GM18907 (cell line): ENCODE measurements around the gene TCF21.
"Not testable (repeated sequence)": the region's sequence is repeated elsewhere in the genome, so short reads cannot be mapped to it uniquely, and the experiment has no call there.

ENCODE experiments used
- ATAC-seq: cut with Tn5 transposase; IDR thresholded peaks from one replicate; pipeline ENCODE4 v1.9.1; 2021; ENCODE audit warnings: mild to moderate bottlenecking, moderate library complexity; ENCODE audit not compliant: unreplicated experiment

The TCF21 gene

DNA sequence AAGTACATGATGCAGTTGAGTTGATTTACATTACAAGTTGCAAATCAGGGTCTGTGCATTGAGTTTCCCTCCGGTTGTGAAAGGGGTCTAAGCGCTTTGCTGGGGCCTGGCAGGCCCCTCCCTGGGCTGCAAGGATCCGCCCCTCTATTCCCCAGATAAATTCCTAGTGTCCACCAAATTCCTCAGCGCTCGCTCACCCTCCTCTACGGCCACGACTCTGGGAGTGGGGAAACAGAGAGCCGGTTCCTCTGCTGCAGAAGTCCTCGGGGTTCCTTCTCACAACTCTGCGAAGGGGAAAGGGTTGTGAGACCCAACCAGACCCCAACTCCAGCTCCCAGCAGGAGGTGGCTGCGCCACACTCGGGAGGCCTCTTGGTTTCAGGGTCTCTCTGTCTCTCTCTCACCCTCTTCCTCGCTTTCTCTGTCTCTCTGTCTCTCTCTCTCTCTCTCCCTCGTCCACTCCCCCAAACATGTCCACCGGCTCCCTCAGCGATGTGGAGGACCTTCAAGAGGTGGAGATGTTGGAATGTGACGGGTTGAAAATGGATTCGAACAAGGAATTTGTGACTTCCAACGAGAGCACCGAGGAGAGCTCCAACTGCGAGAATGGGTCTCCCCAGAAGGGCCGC, at the start of gene TCF21:
Gene TCF21, plus strand, starts transcription at position 185 of the 628 bp plus-strand sequence. Its CDS starts 285 bp downstream, at position 470.
- ATAC-seq = no peak

DNA sequence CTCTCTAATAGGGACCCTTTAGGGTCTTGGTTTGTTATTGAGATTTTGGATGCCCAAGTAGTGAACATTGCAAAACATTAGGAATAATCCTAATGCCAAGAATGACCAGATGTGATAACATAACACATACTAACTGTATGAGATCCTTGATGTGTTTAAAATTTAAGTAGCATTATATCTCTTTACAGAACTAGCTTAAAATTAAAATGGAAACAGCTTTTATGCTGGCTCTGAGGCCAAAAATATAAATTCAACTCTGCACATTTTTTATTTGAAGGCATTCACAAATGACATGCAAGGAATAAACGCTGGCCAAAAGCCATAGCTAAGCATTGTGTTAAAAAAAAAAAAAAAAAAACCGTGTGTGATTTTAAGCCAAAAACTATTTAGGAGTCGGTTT, 47.7 kb upstream of the TCF21 start:
- ATAC-seq = no peak

DNA sequence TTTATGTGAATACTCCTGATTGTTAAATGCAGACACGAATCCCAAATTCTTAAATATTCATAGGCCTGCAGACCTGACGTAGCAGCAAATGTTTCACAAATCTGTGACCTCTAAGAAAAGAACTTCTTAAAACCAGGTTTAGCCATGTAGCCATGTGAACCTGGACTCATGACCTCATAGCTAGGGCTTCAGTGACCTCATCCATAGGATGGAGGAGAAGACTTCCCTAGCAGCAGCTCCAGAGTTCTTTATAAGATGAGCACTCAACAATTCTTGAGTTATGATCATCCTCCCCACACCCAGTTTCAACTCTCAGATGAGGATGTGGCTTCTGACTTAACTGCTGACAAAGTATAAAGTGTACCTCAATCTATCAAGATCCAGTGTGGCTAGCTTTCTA, 45.8 kb upstream of the TCF21 start:
- no peak for ATAC-seq

DNA sequence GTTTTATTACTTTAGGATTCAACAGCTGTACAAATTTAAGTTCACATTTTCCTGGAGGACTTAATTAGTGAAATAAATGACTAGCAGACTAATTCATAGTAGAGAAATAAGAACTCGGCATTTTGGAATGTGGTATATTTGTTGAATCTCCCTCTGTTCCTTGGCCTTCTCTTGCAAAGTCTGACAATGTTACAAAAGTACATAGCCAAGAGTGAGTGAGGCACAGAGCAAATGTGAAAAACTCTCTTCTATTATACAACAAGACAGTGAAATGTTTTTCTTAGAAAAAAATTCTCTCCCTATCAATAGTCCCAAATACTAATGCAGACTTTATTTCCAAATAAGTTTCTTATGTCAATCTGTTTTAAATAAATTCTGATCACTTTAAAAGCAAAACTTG, 44.2 kb upstream of the TCF21 start:
- ATAC-seq = no peak

DNA sequence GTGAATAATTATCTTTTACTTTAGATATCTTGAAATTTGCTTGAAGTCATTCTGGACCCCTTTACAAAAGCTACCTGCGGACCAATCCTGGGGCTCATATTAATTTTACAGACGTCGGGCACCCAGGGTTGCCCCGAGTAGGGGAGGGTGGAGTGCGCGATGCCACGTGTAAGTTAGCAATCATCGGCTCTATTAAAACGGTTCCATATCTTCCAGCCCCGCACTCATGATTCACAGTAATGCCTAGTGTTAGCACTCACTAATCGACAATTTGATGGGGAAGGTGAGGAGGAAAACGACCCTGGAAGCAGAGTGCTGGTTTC, 34.9 kb upstream of the TCF21 start:
- no peak for ATAC-seq

DNA sequence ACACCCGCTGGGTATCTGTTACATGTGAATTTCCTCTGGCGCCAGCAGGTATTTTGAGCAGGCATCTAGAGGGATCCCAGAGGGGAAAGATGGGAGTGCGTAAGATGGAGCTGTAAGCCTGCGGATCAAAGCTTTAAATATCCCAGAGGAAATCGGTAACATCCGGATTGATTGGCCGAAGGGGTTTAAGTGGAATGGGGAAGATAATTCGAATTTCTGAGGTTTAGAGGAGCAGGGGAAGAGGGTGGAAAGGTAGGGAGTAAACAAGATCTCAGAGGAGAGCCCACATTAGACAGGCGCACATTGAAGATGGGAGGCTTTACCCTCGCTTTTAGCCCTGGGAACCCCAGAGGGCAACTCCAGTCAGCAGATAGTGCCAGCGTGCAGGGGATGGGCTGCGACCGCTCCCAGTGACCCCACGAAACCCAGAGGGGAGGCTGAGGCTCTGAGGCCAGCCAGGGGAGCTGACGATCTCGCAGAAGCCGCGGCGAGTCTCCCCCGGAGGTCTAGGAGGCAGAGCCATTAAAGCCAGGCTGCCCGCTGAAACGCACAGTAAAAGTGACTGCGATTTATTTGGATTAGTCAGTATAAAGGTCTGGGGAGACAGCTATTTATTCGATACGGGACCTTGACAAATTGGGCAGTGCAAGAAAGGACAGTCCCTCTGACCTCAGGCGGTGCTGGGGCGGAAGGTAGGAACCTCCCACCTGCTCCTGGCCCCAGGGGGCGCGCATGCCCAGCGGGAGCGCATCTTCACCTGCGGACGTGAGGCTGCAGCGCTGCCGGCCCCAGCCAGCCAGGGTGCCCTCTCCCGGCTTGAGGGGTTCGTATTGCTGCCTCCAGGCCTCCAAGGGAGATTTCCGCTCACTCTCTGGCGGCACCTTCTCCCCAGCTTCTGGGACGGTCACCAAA, 34.3 kb upstream of the TCF21 start:
- ATAC-seq = no peak

DNA sequence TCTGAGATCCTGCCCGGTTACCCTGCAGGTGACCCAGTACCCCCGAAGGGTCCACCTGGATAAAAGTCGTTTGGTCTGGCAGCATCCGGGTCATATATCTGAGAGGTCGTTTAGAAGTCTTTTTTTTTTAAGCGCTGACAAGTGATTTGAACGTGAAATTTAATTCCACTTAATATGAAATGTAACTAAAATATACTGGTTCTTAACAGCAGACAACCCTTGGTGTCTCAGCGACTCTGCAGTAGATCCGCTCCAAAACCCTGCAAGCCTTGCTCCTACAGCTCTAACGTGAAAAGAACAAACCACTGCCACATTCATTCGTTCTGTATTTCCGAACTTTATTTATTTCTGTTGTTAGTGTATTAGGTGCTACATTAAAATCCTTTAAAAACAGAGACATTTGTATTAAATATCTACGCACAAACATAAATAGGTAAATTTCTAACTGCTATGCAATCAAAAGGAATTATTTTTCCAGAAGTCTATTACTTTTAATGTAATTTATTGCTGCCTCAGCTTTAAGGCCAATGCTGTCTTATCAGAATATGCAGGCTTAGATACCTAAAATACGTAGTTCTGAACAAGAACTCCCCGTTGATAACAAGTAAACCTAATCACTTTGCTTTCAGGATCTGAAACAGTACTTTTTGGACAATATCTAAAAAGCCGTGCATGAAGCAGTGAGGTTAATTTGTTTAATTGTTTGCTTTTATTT, 33.5 kb upstream of the TCF21 start:
- no peak for ATAC-seq

DNA sequence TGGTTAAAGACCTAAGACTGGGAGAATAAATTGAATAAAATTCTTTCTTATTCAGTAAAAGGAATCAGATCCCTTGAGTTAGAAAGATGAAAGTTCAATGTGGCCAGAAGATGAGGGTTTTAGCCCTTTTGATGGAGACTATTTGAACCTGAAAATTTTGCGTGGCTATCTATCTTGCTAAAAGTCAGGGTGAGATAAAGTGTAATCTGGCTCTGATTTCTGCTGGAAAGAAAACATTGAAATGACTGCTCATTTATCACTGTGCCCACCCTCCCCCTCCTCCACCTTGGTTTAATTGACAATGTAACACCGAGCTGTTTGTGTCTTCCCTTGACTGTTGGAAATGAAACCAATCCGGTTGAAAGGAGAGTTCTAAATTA, 32.9 kb upstream of the TCF21 start:
- ATAC-seq = no peak

DNA sequence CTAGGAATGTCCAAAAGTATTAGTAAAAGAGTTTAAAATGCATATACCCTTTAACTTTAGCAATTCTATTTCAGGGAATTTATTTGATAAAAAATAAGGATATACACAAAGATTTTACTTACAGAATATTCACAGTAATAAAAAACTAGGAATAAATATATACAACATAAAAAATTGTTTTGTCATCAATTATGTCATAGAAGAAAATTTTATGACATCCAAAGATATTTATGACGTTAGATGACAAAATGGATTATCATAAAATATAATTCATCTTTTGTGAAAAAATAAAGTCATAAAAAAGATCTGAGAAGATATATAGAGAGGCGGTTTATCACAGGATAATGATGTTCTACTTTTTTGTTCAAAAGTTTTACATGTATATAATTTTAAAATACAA, 32.0 kb upstream of the TCF21 start:
- no peak for ATAC-seq

DNA sequence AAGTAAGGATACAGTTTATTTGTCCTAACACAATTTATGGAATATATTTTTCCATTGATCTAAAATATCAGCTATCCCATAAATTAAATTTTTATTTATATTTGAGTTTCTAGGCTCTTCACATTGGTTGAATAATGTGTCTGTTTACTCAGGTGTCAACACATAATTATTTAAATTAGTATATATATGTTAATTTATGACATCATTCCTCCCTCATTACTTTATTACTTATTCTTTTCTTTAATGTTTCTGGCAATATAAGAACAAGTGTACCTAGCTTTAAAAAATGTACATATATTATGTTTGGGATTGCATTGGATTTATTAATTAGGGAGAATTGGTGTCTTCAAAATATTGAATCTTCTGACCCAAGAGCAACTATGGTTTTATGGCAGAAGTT, 31.2 kb upstream of the TCF21 start:
- no peak for ATAC-seq

DNA sequence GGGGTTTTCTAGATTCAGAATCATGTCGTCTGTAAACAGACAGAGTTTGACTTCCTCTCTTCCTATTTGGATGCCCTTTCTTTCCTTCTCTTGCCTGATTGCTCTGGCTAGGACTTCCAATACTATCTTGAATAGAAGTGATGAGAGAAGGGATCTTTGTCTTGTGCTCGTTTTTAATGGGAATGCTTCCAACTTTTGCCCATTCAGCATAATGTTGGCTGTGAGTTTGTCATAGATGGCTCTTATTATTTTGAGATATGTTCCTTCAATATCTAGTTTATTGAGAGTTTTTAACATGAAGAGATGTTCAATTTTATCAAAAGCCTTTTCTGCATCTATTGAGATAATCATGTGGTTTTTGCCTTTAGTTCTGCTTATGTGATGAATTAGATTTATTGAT, 27.6 kb upstream of the TCF21 start:
- not testable (repeated sequence) for ATAC-seq

DNA sequence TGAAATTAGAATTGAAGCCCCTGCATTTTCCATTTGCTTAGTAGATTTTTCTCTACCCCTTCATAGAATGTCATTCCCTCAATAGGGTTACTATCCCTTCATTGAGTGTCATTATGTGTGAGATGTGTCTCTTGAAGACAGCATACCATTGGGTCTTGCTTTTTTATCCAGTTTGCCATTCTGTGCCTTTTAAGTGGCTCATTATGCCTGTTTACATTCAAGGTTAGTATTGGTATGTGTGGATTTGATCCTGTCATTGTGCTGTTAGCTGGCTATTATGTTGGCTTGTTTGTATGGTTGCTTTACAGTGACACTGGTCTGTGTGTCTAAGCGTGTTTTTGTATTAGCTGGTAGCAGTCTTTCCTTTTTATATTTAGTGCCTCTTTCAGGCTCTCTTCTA, 25.7 kb upstream of the TCF21 start:
- ATAC-seq = no peak

DNA sequence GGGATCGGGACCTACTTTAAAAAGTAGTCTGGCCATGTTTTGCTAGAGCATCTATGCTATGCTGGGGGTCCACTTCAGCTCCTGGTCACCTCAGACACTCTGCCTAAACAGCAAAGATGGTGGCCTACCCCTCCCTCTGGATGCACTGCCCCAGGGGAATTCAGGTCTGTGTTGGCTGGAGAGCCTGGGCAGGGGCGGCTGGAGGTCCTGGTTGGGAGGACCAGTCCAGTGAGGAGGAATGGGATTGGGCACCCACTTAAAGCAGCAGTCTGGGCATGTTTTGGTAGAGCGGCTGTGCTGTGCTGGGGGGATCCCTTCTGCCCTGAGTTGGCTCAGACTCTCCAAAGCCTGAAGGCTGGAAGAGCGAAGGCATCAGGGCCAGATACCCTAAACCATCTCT, 23.2 kb upstream of the TCF21 start:
- no peak for ATAC-seq

DNA sequence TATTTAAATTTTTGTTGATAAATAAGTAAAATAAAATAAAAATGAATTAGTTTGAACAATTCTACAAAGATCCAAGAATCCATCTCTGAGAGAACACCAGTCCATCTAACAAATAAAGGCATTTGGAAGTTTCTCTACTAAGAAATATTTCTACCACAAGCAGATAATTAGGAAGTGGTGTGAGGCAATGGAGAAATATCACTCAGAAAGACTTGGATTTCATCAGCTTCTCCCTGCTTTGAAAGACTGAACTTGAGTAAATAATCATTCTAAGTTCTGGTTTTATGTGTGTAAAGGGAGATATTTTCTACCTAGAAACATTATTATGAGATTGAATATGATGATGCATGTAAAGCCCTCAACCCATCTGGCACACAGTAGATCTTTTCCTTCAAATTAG, 17.8 kb upstream of the TCF21 start:
- no peak for ATAC-seq

DNA sequence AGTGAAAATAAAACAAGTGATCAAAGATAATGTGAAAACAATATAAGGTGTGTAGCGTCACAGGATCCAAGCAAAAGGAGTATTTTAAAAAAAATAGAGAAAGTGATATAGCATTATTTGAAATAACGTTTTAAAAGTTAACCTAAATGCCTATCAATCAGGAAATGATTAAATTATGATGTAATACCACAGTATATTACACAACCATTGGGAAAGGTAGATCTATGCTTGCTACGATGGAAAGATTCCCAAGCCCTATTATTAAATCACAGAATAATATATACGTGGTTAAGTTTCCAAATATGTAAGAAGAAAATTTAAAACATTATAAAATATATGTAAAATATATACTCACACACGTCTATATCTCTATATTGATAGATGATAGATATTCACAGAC, 15.4 kb upstream of the TCF21 start:
- no peak for ATAC-seq

DNA sequence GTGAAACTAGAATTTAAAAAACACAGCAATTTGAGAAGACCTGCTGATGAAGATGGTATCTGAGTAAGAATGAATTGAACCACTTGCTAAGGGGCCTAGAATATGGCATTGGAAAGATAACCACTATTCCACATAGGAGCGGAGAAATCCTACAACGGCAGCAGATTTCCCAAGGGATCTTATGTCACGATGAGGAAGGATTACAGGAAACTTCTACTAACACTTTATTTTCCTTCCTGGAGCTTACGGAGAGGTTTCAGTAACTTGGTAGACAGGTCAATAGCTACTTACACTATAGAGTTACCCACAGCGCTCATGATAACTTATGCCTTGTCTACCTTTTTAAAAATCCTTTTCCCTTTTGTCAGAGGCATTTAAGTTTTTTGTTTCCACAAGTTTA, 11.8 kb upstream of the TCF21 start:
- no peak for ATAC-seq

DNA sequence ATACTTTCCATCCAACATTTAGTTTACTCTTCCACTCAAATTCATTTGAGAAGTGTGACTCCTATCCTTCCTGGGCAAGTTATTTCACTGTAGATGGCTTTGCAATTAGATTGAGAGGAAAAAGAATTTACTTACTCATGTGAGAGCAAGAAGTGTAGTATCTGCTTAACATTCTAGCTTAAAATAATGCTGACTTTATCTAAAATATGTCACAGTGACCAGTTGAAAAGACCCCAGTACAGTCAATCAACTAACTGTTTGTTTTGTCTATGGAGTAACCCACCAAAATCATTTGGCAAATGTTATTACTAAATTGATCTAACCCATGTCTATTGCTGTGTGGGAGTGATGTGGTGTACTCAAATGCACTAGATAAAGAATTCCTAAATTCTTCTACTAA, 8.9 kb upstream of the TCF21 start:
- no peak for ATAC-seq

DNA sequence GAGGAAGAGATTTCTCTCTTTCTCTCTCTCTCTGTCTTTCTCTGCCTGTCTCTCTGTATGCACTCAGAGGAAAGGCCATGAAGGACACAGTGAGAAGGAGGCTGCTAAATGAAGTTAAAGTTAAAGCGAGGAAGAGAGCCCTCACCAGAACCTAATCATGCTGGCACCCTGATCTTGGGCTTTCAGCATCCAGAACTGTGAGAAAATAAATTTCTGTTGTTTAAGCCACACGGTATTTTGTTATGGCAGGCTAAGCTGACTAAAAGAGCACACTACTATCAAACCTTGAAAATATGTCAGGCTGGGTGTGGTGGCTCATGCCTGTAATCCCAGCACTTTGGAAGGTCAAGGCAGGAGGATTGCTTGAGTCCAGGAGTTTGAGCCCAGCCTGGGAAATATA, 8.0 kb upstream of the TCF21 start:
- ATAC-seq = no peak

DNA sequence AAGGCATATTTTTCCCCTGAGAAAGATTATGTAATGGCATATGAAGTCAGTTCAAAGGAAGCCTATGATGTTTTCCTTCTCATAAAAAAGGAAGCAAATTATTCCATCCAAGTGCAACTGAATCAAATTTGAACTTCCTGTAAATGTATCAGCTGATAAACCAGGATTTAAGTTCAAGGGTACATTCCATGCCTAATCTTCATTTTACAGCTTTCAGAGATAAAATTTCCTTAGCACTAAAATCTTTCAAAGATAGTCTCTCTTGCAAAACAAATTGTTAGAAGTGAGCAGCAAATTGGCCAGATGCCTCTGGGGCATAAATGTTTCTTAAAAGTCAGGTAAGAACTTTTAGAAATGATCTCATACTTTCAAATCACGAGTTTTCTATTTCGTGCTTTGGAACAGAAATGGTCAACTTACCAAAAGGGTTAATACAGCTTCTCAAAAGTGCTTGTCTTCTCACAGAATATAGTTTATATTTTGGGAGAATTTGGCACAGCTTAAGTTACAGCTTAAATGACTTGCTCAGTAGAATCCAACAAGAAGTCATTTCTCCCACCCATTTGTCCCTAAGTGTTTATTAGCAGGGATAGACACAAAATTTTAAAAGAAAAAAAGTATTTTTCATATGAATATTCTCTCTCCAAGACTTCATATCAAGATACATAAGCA, 2.7 kb upstream of the TCF21 start:
- ATAC-seq = no peak

DNA sequence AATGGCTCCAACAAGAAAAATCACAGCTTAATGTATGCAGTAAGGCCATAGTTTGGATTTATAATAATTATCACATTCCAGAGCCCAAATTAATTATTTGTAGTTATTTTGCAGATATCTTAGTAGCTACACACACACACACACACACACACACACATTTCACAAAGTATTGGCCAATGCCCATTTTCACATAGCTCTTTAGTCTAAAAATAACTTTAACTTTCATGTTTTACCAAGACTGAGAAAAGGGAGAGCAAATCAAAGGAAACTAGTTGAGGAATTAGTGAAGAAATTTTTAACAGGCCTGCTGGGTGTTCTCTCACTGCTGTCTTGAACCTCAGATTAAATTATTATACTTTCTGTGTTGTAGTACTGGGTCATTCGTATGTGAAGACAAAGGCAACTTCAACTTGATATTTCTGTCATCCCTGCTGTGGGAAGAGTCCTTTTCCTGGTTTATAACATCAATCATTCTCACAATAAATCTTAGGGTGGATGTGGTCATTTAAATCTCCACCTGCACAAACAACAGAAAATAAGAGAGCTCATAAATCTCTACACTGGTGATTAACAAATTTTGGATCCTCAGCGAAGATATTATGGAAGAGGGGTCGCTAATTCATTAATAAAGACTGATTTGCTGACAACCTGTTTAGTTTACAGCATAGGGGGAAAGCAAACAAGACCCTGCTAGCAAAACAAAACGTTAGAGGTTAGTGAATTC, 1.6 kb upstream of the TCF21 start:
- ATAC-seq = no peak

DNA sequence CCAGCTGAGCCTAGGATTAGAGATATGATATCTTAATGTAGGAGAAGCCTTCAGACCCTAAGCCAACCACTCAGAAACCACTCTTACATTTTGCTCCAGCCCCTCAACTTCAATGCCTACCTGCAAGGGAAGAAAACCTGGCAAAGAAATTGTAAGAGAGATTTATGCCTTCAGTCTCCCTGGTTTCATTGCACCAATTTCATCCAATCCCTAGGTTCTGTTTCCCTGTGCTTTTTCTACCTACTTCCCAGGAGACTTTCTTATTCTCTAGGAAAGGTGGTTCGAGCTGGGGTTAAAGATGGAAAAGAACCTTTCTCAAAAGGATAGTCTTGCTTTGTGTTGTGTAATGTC, 1.1 kb upstream of the TCF21 start:
- ATAC-seq = no peak
